Measurements from ENCODE around the gene ITGA8. TPM values are rescaled to one million over a fixed set of nuclear protein-coding genes. Genes with fewer than 3 reads are reported as not detected.

Gene ITGA8
- total and polyA plus RNA-seq, 2 donors (not counting 1 experiment from before 2014, with no cell fraction given): not detected

DNA sequence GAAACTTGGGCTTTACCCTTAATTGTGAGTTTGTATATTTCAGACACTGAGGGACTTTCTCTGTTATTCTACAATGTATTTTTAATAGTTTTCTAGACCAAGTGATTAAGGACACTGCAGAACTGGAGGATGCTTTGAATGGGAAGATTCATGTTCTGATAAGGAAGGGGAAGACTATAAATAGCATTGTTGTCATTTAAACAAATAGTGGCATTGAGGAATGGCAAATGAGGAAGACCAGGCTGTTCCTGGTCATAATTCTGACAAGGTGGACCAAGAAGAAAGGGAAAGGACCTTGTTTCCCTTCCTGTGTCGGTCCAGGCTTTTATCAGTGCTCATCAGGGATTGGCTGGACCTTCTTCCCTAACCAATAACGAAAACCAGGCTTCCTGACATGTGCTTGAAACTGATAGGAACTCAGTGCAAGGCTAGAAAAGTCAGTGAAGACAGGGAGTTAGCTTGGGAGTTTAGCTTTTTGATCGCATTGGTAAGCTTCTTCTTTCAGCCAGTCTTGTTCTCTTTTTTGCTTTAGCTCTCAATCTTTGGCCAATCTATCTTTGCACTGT is 116.2 kb downstream of the ITGA8 start:
- no peaks in the 10 kb centered on the region for H3K4me1 ChIP-seq (ENCODE audit: control insufficient read depth in 2 of 2, insufficient read depth in 2 of 2, low read length in 2 of 2)
- ChIA-PET POLR2A (no interaction called here), CTCF (no interaction called here)
- no peak for TF ChIP-seq EZH2 (IDR thresholded peaks at IDR 0.05; ENCODE audit: borderline replicate concordance, insufficient read depth, low read depth, low read length, poor library complexity, severe bottlenecking)
- H4K20me1 ChIP-seq (ENCODE audit: control insufficient read depth, insufficient read depth, low read length, poor library complexity, severe bottlenecking): no peaks in the 10 kb centered on the region
- H3K9ac ChIP-seq (ENCODE audit: low read length): no peak overlapping the region
- no peaks in the 10 kb centered on the region for H3K36me3 ChIP-seq (replicated peaks in 1 of 2; ENCODE audit: control extremely low read depth in 1 of 2, control insufficient read depth in 1 of 2, extremely low read depth in 1 of 2, insufficient read depth in 2 of 2, low read length in 1 of 2)
- Mint-ChIP-seq H3K4me1 (no peaks in the 10 kb centered on the region), H3K4me3 (no peak overlapping the region), H3K27me3 (peaks cover 3% of the 10 kb centered on the region), H3K27ac (no peak overlapping the region), H3K9me3 (ENCODE audit: insufficient read depth) (no peaks in the 10 kb centered on the region)
- 0% methylated on average over 1 of the region's 3 CpGs for WGBS (ENCODE audit: insufficient coverage)
- no peak overlapping the region for H2AFZ ChIP-seq (ENCODE audit: insufficient read depth, low read depth, low read length, poor library complexity, severe bottlenecking)
- ATAC-seq (ENCODE audit: low read depth) (no peak), DNase-seq (no peak)
- H3K9me3 ChIP-seq (ENCODE audit: control extremely low read depth in 1 of 3, control insufficient read depth in 2 of 3, insufficient read depth in 1 of 3, low read length in 2 of 3): peaks cover 0 to 3% (median 0%) of the 10 kb centered on the region in 3 donors
- H3K4me2 ChIP-seq (replicated peaks; ENCODE audit: low read depth, low read length, poor library complexity, severe bottlenecking): no peak overlapping the region
- no peaks in the 10 kb centered on the region for H3K27me3 ChIP-seq (replicated peaks in 1 of 4; ENCODE audit: control extremely low read depth in 1 of 4, control insufficient read depth in 3 of 4, insufficient read depth in 4 of 4, low read length in 3 of 4)
- no peaks in the 10 kb centered on the region for H3K79me2 ChIP-seq (ENCODE audit: control insufficient read depth, insufficient read depth, low read length)
- no peak overlapping the region for H3K27ac ChIP-seq (ENCODE audit: low read length in 2 of 2)
- intact Hi-C loops (cut with micrococcal nuclease): no loop called here
- H3K4me3 ChIP-seq (ENCODE audit: control extremely low read depth in 1 of 5, extremely low read depth in 1 of 5, insufficient read depth in 1 of 5, low read depth in 2 of 5, low read length in 4 of 5): no peak overlapping the region

DNA sequence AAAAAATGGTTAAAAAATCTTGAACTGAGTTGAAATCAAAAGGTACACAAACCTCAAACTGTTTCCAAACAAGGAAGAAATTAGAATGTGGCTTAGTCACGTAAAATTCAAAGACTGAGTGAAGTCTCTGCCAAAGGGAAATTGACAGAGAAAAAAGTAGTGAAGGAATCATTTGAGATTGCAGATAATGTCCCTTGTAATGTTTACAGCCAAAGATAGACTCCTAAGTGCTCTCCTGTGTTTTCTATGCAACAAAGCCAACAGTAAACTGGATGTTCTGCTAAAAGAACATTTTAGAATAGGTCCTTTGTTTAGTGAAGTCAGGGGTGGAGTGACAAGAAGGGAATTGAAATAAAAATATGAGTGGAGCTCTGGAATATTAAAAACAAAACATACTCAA is 117.9 kb downstream of the ITGA8 start:
- H3K4me1 ChIP-seq (ENCODE audit: control insufficient read depth in 2 of 2, insufficient read depth in 2 of 2, low read length in 2 of 2): no peaks in the 10 kb centered on the region
- peaks cover 0 to 3% (median 0%) of the 10 kb centered on the region in 3 donors for H3K9me3 ChIP-seq (ENCODE audit: control extremely low read depth in 1 of 3, control insufficient read depth in 2 of 3, insufficient read depth in 1 of 3, low read length in 2 of 3)
- H3K27me3 Mint-ChIP-seq: peaks cover 3% of the 10 kb centered on the region
- no peak for ATAC-seq (ENCODE audit: low read depth)
- no peak overlapping the region for H2AFZ ChIP-seq (ENCODE audit: insufficient read depth, low read depth, low read length, poor library complexity, severe bottlenecking)
- H3K27ac Mint-ChIP-seq: no peak overlapping the region
- H4K20me1 ChIP-seq (ENCODE audit: control insufficient read depth, insufficient read depth, low read length, poor library complexity, severe bottlenecking): no peaks in the 10 kb centered on the region
- CTCF ChIA-PET: no interaction called here
- H3K9me3 Mint-ChIP-seq (ENCODE audit: insufficient read depth): no peaks in the 10 kb centered on the region
- H3K4me2 ChIP-seq (replicated peaks; ENCODE audit: low read depth, low read length, poor library complexity, severe bottlenecking): no peak overlapping the region
- WGBS (ENCODE audit: insufficient coverage): no CpG with 5 or more reads among the region's 1 CpG
- H3K27me3 ChIP-seq (replicated peaks in 1 of 4; ENCODE audit: control extremely low read depth in 1 of 4, control insufficient read depth in 3 of 4, insufficient read depth in 4 of 4, low read length in 3 of 4): no peaks in the 10 kb centered on the region
- POLR2A ChIA-PET: no interaction called here
- no peaks in the 10 kb centered on the region for H3K36me3 ChIP-seq (replicated peaks in 1 of 2; ENCODE audit: control extremely low read depth in 1 of 2, control insufficient read depth in 1 of 2, extremely low read depth in 1 of 2, insufficient read depth in 2 of 2, low read length in 1 of 2)
- H3K4me3 ChIP-seq (ENCODE audit: control extremely low read depth in 1 of 5, extremely low read depth in 1 of 5, insufficient read depth in 1 of 5, low read depth in 2 of 5, low read length in 4 of 5): no peak overlapping the region
- no peaks in the 10 kb centered on the region for H3K4me1 Mint-ChIP-seq
- intact Hi-C loops (cut with micrococcal nuclease): no loop called here
- no peak overlapping the region for H3K4me3 Mint-ChIP-seq
- no peak overlapping the region for H3K9ac ChIP-seq (ENCODE audit: low read length)
- no peak for DNase-seq
- TF ChIP-seq, protein P1, sequence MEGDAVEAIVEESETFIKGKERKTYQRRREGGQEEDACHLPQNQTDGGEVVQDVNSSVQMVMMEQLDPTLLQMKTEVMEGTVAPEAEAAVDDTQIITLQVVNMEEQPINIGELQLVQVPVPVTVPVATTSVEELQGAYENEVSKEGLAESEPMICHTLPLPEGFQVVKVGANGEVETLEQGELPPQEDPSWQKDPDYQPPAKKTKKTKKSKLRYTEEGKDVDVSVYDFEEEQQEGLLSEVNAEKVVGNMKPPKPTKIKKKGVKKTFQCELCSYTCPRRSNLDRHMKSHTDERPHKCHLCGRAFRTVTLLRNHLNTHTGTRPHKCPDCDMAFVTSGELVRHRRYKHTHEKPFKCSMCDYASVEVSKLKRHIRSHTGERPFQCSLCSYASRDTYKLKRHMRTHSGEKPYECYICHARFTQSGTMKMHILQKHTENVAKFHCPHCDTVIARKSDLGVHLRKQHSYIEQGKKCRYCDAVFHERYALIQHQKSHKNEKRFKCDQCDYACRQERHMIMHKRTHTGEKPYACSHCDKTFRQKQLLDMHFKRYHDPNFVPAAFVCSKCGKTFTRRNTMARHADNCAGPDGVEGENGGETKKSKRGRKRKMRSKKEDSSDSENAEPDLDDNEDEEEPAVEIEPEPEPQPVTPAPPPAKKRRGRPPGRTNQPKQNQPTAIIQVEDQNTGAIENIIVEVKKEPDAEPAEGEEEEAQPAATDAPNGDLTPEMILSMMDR (IDR thresholded peaks at IDR 0.05): no peak
- TF ChIP-seq EZH2 (IDR thresholded peaks at IDR 0.05; ENCODE audit: borderline replicate concordance, insufficient read depth, low read depth, low read length, poor library complexity, severe bottlenecking): no peak
- no peak overlapping the region for H3K27ac ChIP-seq (ENCODE audit: low read length in 2 of 2)
- no peaks in the 10 kb centered on the region for H3K79me2 ChIP-seq (ENCODE audit: control insufficient read depth, insufficient read depth, low read length)
